A549 (cell line): ENCODE measurements around the gene MSGN1.

ENCODE experiments used
- CTCF ChIP-seq: fragments of >200 bp; sonication (Bioruptor Twin); formaldehyde crosslinking; IDR thresholded peaks from 3 replicates; pipeline ENCODE4 v1.5.1; 2016
- ELK1 ChIP-seq: fragments of 150-350 bp; IDR thresholded peaks from 2 replicates; pipeline ENCODE4 v1.6.1; 2014; ENCODE audit warnings: low read depth, mild to moderate bottlenecking, low read length
- EP300 ChIP-seq, 2 experiments: fragments of >200 bp; sonication (Bioruptor Twin); formaldehyde crosslinking; IDR thresholded peaks; 2 replicates in 1 of 2; 3 replicates in 1 of 2; pipeline ENCODE4 v1.6.1; 2016 to 2017
- GATA3 ChIP-seq: IDR thresholded peaks from 2 replicates; pipeline ENCODE4 v1.6.1; 2012; ENCODE audit warnings: borderline replicate concordance
- POLR2AphosphoS2 ChIP-seq: conservative IDR thresholded peaks from 2 replicates; pipeline ENCODE4 v1.6.1; 2012; ENCODE audit warnings: low read length, improper control_type of control experiment, inconsistent platforms
- REST ChIP-seq: fragments of 200-600 bp; sonication (generic); IDR thresholded peaks from 2 replicates; pipeline ENCODE4 v1.6.1; 2016; ENCODE audit warnings: antibody characterized with exemption, mild to moderate bottlenecking, moderate library complexity

GRCh38 chr2:17849275-17849674 lies 33.0 kb downstream of the MSGN1 start:
- TF ChIP-seq CTCF (no peak), POLR2AphosphoS2 (no peak), ELK1 (no peak), GATA3 (no peak), REST (no peak), EP300 (IDR thresholded peaks at IDR 0.05) (no peak)
